Fibroblast of skin of abdomen (primary cell): ENCODE results near the gene DFFB.
A peak's percentile ranks its signal among the peaks of the same experiment; 100 is the strongest.

ENCODE experiments used
- DNase-seq: peaks from one replicate; pipeline ENCODE4 v3.0.0-alpha.2; 2013

Gene DFFB

GRCh38 chr1:3898475-3898735 is 41.1 kb downstream of the DFFB start:
- DNase-seq = no peak

DNA sequence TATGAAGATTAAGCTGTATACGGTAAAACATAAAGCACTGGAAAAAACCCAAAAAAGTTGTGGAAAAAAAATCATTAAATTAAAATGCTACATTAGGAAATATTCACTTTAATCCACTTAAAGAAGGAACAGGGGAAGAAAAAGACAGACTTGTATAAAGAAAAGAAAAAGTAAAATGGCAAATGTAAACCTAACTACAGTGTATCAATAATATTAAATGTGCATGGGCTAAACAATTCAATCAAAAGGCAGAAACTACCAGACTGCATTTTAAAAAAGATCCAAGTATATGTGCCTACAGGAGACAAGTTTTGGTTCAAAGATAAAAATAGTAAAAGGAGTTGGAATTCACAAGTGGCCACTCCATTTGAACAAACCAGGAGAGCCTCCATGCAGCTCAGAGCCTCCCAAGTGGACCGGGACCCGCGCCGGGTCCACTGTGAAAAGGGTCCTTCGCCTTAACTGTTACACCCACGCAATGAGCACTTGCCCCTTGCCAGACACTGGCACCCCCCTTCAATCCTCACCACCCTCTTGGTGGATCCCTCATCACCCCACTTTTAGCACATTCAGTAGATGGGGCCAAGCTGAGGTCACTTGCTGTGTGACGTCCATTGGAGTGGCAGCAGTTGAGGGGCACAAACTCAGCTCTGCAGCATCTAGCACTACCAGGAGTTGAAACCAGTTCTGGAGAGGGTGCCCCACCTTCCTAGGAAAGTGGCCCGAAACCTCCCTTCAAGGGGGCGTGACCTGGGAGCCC is 41.9 kb downstream of the DFFB start:
- DNase-seq = no peak

DNA sequence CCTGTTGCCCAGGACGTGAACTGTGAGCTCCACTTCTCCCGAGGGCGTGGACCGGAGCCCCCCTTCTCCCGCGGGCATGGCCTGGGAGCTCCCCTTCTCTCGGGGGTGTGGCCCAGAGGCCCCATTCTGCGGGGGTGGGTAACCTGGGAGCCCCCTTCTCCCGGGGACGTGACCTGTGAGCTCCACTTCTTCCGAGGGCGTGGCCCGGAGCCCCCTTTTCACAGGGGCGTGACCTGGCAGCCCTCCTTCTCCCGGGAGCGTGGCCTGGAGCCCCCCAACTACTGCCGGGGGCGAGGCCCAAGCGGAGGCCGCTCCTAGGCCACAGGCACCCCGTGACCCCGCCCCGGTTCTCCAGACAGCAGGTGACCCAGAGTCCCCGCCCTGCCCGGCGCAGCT is 42.5 kb downstream of the DFFB start:
- DNase-seq = no peak

DNA sequence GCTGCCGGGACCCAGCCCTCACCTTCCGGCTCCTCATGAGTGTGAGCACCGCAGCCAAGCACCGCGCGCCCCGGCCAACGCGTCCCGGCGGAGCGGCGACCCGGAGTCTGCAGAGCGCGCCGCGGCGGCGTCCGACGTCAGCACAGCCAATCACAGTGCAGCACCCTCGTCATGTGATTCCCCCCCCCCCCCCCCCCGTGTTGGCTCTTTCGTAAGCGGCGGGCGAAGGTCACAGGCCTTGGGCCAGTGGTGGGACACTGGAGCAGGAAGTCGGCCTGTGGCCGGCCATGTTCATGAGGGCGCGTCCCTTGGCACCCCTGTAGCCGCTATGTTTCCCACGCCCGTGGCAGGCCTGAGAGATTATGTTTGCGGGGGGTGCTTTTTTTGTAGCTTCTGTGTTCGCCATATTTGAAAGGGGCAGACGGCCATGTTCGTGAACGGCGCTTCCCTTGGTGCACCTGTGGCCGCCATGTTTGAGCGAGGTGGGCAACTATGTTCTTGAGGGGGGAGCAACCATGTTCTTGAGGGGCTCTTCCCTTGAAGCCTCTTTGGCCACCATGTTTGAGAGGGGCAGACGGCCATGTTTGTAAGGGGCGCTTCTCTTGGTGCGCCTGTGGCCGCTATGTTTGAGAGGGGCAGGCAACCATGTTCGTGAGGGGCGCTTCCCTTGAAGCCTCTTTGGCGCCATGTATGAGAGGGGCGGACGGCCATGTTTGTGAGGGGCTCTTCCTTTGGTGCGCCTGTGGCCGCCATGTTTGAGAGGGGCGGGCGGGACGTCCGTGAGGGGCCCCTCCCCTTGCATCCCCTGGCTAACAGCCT is 43.1 kb downstream of the DFFB start, which contains the start of gene C1orf174:
Gene C1orf174, minus strand, starts transcription at position 123 of the 819 bp plus-strand sequence. Its CDS starts 86 bp downstream, at position 37.
- peak; percentile 100 for DNase-seq

- peak; percentile 97 for DNase-seq
Observed at GRCh38 chr1:3900969-3901529, 43.8 kb downstream of the DFFB start.

- no peak for DNase-seq
Observed at GRCh38 chr1:3902111-3902511, 44.8 kb downstream of the DFFB start.

DNA sequence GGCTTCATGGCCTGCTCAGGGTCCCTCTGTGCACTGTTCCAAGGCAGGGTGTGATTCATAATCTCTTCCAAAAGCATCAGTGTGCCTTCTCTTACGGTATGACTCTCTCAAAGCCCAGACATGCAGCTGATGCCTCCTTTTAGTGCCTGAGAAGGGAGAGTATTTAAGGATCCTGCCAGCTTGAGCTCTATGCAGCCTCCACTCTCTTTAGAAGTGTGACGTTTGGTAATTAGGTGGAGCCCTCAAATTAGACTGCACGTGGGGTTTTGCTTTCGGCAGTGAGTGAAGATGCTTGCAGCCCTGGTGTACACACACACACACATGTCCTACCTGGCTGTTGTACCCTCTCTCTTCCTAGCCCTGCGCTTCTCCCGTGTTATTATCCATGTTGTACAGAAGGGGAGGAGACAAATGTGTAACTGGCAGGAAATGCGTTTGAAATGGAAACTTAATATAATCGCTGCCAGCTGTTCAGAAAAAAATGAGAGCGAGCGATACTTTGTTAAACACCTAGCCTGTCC is 45.4 kb downstream of the DFFB start:
- no peak for DNase-seq

- DNase-seq = no peak
Observed at GRCh38 chr1:3903141-3904005, 46.1 kb downstream of the DFFB start.

GRCh38 chr1:3904006-3904842 is 46.9 kb downstream of the DFFB start:
- no peak for DNase-seq

DNA sequence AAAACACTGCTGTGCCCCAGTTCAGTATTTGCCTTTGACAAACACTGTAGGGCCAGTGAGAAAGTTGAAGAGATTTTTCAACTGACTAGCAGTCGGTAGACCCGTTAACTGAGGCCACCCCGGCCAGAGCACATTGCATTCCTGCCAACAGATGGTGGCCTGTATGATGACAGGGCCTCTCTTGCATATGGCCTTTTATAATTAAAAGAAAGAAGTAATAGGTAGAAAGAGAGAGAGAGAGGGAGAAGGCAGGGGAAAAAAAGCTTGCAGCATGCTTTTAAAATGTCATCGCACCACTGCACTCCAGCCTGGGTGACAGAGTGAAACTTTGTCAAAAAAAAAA is 47.5 kb downstream of the DFFB start:
- no peak for DNase-seq

- no peak for DNase-seq
Observed at GRCh38 chr1:3905266-3905952, 48.1 kb downstream of the DFFB start.

DNA sequence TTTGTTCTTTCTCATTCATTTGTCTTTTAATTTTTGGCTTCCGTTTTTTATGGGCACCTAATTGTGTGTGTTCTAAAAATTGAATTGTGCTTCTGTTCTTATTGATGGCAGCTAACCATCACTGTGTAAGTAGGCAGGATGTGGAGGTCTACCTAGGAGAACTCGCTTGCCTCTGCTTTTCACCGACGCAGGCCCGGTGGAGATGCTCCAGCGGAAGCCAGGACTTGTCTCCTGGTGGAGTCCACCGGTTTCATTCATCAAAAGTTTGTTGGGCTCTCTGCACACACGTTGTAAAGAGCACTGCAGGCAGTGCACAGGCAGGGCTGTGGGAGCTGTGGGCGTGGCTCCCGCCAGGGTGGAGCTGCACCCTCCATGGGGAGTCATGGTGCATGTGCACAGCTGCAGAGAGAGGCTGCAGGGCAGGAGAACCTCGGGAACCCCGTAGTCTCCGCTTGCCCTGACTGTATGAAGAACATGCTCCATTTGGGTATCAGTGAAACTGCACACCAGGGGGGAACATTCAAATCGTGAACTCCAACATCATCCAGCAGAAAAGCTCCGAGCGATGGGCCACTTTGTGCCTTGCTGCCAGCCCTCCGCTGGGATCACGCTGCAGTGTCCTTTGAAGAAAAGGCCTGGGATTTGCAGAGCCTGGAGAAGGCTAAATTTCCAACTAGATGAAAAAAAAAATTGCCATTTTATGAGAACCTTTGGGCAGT is 48.8 kb downstream of the DFFB start:
- no peak for DNase-seq

DNA sequence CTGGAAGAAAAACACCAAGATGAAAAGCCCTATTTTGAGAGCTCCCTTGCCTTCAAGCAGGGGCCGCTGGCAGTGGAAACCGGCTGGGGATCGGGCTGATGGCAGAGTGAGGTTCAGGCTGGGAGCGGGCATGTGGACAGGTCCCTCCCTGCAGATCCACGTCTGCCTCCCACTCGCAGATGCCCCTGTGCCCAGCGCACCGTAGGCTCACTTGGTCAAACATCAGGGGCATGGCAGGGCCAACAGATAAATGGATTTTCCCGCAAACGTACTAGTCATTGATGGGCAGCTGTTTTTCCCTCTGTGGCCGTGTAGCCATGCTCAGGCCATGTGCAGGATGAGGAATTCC is 49.4 kb downstream of the DFFB start:
- no peak for DNase-seq

GRCh38 chr1:3907031-3907534 is 49.8 kb downstream of the DFFB start:
- no peak for DNase-seq

- DNase-seq = no peak
Observed at GRCh38 chr1:3907621-3908165, 50.4 kb downstream of the DFFB start.

DNA sequence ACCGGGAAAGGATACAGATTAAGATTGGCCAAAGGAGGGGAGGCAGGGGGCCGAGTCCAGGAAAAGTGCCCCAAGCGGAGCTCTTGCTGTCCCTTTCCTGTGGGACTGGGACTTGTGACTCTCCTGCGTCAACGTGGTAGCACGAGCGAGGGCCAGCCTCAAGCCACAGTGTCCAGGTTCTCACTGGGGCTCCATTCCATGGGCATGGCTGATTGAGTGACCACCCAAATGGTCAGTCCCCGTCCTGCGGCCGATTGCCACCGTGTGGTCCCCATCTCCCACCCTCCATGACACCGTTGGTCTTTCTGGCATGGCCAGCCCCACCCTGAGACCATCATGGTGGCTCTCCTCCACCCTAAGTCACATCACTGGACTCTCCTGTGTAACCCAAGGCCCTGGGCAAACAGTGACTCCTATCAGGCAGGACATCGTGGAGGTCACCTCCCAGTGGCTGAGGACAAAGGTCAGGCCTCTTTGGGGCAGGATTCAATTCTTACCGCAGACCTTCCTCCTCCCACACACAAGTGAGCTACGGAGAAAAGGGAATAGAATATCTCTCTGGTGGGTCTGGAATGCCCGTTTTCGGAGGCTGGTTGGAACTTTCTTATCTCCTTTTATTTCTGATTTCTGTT is 51.7 kb downstream of the DFFB start:
- no peak for DNase-seq

GRCh38 chr1:3909615-3910014 is 52.3 kb downstream of the DFFB start:
- DNase-seq = no peak

DNA sequence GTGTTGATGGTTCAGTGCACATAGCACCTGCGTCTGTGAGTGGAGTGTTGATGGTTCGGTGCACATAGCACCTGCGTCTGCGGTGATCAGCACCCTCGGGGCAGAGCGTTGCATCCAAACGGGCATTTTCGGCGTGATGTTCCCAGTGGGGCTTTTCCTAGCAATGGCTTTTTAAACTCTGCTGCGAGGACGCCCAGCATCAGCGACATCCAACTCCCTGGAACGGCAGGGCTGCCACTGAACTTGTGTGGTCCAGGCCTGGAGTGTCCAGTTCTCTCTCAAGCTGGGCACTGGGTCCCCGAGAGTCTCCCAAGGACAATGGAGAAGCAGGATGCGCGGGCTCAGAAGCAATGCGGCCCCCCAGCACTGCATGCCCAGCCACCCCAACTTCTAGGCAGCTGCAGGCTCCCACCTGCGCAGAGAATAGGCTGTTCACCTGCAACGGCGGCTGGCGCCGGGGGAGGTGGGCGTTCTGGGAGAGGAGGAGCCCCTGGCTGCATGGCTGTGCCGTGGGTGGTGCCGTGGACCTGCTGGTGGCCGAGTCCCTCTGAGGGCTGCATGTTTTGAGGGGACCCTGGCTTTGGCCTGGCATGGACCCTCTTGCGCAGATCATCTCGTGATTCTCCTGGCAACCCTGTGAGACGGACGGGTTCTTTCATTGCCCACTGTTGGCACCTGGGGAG is 52.9 kb downstream of the DFFB start:
- DNase-seq = no peak
